GOT3 (cell line): ENCODE data around the gene GCSAML.

Experiments used
- DNase-seq: peaks from one replicate; lab custom pipeline; 2025; ENCODE audit warnings: mixed read lengths; lab: John Stamatoyannopoulos, UW

GCSAML gene

GRCh38 chr1:247574236-247574635 lies 25.3 kb downstream of the GCSAML start:
- DNase-seq = no peak

DNA sequence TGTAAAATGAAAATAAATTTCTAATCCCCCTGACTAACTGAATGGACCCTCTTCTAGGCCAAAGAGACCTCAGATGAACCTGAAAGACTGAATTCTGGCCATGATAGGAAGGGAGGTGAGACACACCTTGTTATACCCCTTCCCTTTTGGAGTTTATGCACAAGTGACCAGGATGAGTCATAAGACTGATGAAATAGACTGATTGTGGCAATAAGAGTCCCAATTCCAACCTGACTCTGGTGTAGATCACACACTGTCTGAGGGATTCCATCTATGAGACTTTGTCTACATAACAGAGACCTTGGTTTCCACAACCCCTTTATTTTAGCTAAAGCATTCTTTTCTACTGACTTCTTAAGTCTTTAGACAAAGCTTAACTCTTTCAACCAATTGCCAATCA lies 25.7 kb downstream of the GCSAML start:
- no peak for DNase-seq

GRCh38 chr1:247576514-247576913 lies 27.6 kb downstream of the GCSAML start:
- no peak for DNase-seq

GRCh38 chr1:247578946-247579460 lies 30.1 kb downstream of the GCSAML start:
- DNase-seq = no peak

DNA sequence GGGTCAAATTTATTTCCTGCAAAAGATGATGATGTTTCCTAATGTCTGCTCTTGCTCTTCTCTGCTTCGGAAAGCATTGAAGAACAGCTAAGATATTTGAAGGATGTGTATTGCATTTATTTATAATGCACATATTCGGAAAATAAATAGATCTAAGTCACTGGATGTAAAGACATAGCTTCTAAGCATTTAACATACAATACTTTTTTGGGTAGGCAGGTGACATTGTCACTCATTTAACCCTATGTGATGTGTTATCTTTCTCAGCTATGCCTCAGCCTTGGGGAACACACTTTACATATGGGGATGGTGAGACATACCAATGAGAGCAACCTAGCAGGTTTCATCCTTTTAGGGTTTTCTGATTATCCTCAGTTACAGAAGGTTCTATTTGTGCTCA lies 39.1 kb downstream of the GCSAML start, which contains the start of gene OR2G2:
OR2G2 (plus strand) TSS at position 301 of the 400 bp plus-strand sequence; CDS start at position 301, 0 bp downstream.
- no peak for DNase-seq

DNA sequence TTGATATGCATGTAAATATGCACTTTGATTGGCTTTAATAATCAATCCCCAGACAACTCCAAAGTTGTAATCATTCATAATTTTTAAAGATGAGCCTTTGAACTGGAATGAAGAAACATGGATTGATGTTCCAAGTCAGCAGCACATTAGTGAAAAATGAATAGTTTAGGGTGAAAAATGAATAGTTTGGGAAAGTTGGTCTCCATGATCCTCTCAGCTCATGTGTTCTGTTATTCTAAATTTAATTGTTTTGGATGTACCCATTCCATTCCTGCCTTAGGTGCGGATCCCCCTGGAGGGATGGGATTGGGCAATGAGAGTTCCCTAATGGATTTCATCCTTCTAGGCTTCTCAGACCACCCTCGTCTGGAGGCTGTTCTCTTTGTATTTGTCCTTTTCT lies 56.4 kb downstream of the GCSAML start, which contains the start of gene OR2G3:
OR2G3 (plus strand) TSS at position 301 of the 400 bp plus-strand sequence; CDS start at position 301, 0 bp downstream.
- no peak for DNase-seq

DNA sequence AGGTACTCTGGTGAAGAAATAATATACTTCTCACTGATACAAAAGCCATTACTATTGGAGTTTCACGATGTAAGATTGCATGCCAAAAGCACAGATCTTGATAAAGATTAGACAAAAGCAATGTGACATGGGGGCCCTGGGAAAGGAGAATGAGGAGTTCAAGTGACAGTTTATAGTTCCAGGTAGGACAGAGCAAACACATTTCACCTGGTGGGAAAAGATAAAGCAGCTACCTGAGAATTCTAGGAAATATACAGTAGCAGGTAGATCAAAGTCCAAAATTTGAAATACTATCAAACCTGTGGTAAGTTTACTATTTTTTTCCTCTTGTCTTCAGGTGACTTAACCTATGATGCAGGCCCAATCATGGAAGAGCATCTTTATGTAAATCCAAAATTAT lies 64.5 kb downstream of the GCSAML start:
- DNase-seq = no peak

GRCh38 chr1:247614625-247615024 lies 65.7 kb downstream of the GCSAML start:
- no peak for DNase-seq
